ENCODE results near the gene BPTF.

- no peak for TF ChIP-seq CTCF (IDR thresholded peaks at IDR 0.05)
- TF ChIP-seq ZFX (IDR thresholded peaks at IDR 0.05; ENCODE audit: borderline replicate concordance): no peak
These were observed 156.8 kb downstream of the BPTF start for GRCh38 chr17:67982034-67982640.

Measured in 22Rv1 (cell line).